Ishikawa (cell line): ENCODE measurements around the gene SDF2L1.

Source experiments
- CEBPB ChIP-seq: IDR thresholded peaks from 2 replicates; pipeline ENCODE4 v1.6.1; 2012
- EP300 ChIP-seq: IDR thresholded peaks from 2 replicates; pipeline ENCODE4 v1.6.1; 2012; ENCODE audit warnings: borderline replicate concordance
- FOXM1 ChIP-seq: IDR thresholded peaks from 2 replicates; pipeline ENCODE4 v1.6.1; 2012; ENCODE audit warnings: low read depth, borderline replicate concordance
- NFIC ChIP-seq: IDR thresholded peaks from 2 replicates; pipeline ENCODE4 v1.6.1; 2012
- TAF1 ChIP-seq: IDR thresholded peaks from 2 replicates; pipeline ENCODE4 v1.6.1; 2012; ENCODE audit warnings: low read depth, mild to moderate bottlenecking
- TCF12 ChIP-seq: IDR thresholded peaks from 2 replicates; pipeline ENCODE4 v1.6.1; 2012; ENCODE audit warnings: low read depth
- TF ChIP-seq, protein P1 (sequence below): IDR thresholded peaks from 2 replicates; pipeline ENCODE4 v1.6.1; 2012
- TF ChIP-seq, protein P2 (sequence below): IDR thresholded peaks from 2 replicates; pipeline ENCODE4 v1.6.1; 2012; ENCODE audit warnings: low read depth, mild to moderate bottlenecking

DNA sequence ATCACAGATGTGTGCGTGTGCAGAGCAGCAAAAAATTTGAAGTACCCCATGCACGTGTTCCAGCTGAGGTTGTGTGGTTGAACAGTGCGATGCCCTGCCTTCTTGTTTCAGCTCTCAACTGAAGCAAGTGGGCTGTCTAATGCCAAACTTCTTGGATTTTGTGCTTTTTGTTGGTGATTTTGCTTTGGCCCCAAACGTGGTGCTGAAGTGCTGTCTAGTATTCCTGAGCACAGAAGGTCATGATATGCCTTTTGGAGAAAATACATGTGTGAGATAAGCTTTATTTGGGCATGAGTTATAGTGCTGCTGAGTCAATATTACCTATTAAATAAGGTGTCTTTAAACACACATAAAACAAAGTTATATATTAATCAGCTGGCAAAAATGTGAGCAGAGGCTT lies 26.4 kb upstream of the SDF2L1 start:
- no peak for TF ChIP-seq FOXM1
- TF ChIP-seq, protein P1, sequence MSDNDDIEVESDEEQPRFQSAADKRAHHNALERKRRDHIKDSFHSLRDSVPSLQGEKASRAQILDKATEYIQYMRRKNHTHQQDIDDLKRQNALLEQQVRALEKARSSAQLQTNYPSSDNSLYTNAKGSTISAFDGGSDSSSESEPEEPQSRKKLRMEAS = no peak
- no peak for TF ChIP-seq TAF1
- TF ChIP-seq, protein P2, sequence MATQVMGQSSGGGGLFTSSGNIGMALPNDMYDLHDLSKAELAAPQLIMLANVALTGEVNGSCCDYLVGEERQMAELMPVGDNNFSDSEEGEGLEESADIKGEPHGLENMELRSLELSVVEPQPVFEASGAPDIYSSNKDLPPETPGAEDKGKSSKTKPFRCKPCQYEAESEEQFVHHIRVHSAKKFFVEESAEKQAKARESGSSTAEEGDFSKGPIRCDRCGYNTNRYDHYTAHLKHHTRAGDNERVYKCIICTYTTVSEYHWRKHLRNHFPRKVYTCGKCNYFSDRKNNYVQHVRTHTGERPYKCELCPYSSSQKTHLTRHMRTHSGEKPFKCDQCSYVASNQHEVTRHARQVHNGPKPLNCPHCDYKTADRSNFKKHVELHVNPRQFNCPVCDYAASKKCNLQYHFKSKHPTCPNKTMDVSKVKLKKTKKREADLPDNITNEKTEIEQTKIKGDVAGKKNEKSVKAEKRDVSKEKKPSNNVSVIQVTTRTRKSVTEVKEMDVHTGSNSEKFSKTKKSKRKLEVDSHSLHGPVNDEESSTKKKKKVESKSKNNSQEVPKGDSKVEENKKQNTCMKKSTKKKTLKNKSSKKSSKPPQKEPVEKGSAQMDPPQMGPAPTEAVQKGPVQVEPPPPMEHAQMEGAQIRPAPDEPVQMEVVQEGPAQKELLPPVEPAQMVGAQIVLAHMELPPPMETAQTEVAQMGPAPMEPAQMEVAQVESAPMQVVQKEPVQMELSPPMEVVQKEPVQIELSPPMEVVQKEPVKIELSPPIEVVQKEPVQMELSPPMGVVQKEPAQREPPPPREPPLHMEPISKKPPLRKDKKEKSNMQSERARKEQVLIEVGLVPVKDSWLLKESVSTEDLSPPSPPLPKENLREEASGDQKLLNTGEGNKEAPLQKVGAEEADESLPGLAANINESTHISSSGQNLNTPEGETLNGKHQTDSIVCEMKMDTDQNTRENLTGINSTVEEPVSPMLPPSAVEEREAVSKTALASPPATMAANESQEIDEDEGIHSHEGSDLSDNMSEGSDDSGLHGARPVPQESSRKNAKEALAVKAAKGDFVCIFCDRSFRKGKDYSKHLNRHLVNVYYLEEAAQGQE = no peak
- no peak for TF ChIP-seq CEBPB
- no peak for TF ChIP-seq NFIC
- no peak for TF ChIP-seq EP300
- TF ChIP-seq TCF12 = no peak
